Stimulated activated CD4-positive, alpha-beta T cell treated with anti-CD3 and anti-CD28 coated beads, Interleukin-12 subunit alpha, Interleukin-12 subunit beta, amount 100 ng/mL, for 24 hours (primary cell): ENCODE measurements around the gene KRTCAP3.
A peak's percentile ranks its signal among the peaks of the same experiment; 100 is the strongest.
"Not testable (repeated sequence)": the region's sequence is repeated elsewhere in the genome, so short reads cannot be mapped to it uniquely, and the experiment has no call there.

Source experiments
- DNase-seq, 2 experiments: peaks; one replicate each; pipeline ENCODE4 v3.0.0-alpha.2; 2020; ENCODE audit warnings: low read depth in 2 of 2

KRTCAP3 gene, protein sequence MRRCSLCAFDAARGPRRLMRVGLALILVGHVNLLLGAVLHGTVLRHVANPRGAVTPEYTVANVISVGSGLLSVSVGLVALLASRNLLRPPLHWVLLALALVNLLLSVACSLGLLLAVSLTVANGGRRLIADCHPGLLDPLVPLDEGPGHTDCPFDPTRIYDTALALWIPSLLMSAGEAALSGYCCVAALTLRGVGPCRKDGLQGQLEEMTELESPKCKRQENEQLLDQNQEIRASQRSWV

GRCh38 chr2:27441958-27442919 lies at the start of gene KRTCAP3:
TSS of gene KRTCAP3 (plus strand) at chr2:27442381. CDS start at chr2:27442413, 32 bp downstream.
- DNase-seq, result peak in 1 of 2 experiments; percentile 12

GRCh38 chr2:27393225-27393624 lies 49.0 kb upstream of the KRTCAP3 start:
- no peak for DNase-seq

- no peak for DNase-seq
These were observed 43.2 kb upstream of the KRTCAP3 start for GRCh38 chr2:27398962-27399361.

DNA sequence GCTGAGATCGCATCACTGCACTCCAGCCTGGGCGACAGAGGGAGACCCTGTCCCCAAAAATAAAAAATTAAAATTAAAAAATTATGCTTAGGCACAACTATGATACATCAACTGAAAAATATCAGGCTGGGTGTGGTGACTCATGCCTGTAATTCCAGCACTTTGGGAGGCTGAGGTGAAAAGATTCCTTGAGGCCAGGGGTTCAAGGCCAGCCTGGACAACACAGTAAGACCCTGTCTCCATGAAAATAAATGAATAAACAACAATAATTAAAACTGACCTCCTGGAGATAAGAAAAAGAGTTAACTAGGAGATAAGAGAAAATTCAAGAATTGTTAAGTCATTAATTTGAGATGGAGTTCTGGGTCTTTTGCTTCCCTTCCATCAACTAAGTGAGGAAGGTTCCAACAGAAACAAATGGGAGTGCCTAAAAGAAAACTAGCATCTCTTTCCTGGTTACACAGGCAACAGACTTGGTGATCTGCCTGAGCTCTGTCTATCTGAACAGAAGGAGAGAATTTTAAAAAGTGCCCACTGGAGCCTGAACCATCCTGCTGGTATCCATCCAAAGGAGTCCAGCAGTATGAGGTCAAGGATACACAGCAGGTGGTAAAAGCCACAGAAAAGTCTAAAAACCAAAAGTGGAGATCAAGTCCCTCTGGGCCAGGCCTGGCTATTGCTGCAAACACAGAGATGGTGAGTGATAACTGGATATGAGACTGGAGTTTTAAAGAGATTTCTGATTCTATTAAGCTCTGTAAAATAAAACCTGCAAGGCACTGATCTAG lies 41.6 kb upstream of the KRTCAP3 start:
- no peak for DNase-seq

- no peak for DNase-seq
These were observed 34.2 kb upstream of the KRTCAP3 start for GRCh38 chr2:27407798-27408491.

GRCh38 chr2:27408601-27409320 lies 33.4 kb upstream of the KRTCAP3 start:
- peak in 1 of 2 experiments; percentile 13 for DNase-seq

DNA sequence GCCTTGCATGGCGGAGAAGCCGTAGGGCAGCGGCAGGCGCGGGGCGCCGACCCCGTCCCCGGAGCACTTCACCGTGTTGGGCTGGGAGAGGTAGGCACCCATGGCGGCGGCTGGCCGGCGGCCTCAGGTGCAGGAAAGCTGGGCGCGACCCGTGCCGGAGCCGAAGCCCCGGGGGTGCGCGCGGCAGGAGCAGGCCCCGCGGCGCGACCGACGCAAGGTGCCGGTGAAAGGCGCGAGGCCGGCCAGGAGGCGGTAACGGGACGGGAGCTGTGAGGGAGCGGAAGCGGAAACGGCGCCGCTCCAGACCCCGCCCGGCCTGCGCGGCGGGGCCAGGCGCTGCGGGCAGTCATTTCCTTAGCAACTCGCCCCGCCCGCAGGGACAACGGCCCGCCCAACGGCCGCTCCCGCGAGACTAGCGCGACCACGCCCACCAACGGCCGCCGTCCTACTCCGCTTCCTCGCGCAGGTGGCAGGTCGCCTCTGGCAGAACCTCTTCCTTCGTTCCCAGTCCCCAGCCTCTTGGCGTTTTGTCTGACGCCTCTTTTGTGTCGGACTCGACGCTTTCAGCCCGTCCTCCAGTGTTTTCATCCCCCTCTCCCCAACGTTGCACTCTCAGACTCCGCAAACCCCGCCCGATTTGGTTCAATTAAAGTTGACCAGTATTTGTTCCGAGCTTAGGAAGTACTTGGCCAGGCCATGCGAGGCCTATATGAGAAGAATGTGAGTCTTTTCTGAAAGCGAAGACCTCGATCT lies 32.7 kb upstream of the KRTCAP3 start, which contains the start of gene PPM1G:
Gene PPM1G (minus strand): TSS at position 271 of the 753 bp plus-strand sequence. CDS start 169 bp downstream, at position 102.
- DNase-seq, result peak; percentile 94 to 97

- DNase-seq, result no peak
These were observed 29.6 kb upstream of the KRTCAP3 start for GRCh38 chr2:27412419-27413152.

DNA sequence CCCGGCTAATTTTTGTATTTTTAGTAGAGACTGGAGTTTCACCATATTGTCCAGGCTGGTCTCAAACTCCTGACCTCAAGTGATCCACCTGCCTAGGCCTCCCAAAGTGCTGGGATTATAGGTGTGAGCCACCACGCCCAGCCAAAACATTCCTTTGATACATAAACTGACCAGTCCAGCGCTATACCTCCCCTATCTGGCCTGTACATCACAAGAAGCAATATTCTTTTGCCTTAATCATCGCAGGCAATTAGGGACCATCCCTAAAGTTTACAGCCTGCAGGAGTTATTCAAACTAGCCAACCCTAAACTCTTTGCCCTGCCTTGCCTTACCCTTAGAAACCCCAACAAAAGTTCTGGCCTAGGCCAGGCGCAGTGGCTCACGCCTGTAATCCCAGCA lies 26.0 kb upstream of the KRTCAP3 start:
- no peak for DNase-seq

- no peak for DNase-seq
These were observed 21.2 kb upstream of the KRTCAP3 start for GRCh38 chr2:27420996-27421395.

DNA sequence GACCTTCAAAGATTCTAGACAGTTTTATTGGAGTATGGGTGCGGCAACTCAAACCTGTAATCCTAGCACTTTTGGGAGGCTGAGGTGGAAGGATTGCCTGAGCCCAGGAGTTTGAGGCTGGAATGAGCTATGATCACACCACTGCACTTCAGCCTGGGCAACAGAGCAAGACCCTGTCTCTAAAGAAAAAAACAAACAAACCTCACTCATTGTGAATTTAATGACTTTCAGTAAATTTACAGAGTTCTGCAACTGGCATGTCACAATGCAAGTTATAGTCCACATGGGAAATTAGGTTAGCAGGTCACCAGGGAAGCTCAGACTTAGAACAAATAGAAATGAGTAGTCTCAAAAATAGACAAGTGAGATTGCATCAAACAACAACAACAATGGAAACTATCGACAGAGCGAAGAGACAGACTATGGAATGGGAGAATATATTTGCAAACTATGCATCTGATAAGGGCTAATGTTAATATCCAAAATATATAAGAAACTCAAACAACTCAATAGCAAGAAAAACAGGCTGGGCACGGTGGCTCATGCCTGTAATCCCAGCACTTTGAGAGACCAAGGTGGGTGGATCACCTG lies 20.4 kb upstream of the KRTCAP3 start:
- DNase-seq, result no peak

- DNase-seq, result no peak
These were observed 19.2 kb upstream of the KRTCAP3 start for GRCh38 chr2:27422958-27423357.

GRCh38 chr2:27425039-27425438 lies 17.1 kb upstream of the KRTCAP3 start:
- DNase-seq, result not testable (repeated sequence)

DNA sequence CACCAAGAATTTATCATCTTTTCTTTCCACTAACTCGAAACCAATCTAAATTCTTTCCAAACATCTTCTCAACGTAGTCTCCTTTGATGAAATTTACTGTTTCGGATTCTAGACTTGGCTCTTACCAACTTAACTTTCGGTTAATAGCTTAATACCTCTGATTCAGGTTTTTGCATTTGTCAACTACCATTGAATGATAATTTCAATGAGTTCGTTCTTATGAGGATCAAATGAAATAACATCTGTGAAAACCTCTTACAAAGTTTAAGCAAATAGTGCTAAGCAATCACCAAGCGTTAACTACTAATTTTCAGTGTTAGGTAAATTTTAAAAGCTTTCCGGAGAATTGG lies 14.3 kb upstream of the KRTCAP3 start:
- DNase-seq, result no peak

DNA sequence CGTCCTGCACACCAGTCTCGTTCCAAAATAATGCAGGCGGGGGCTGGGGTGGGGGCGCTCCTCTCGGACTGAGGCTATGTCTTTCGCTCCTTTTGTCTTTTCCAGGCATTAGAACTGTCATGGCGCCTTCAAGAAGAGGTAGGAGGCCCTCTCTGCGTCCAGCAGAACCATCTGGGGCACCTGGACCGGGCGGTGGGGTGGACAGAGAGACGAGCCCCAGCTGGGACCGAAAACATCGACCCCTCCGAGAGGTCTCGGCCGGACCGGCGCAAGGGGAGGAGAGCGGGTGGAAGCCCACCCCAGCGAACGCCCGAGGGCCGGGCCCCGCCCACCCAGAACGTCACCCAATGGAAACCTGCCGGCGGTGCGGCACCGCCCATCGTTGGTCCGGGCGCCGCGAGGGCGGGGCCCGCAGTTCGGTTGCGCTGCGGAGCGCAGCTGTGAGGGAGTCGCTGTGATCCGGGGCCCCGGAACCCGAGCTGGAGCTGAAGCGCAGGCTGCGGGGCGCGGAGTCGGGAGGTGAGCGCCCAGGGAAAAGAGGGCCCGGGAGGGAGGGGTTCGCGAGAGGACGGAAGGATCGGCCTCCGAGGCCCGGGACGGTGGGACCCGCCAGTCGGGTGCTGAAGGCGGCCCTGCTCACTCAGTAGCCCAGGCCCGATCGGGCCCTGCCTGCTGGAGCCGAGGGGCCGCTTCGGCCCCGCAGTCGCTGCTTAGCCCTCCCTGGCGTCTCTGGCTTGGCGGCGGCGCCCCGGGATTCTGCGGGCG lies 13.8 kb upstream of the KRTCAP3 start, which contains the start of gene NRBP1:
Gene NRBP1 (plus strand): TSS at position 419 of the 765 bp plus-strand sequence. CDS start 4,643 bp downstream, outside the sequence.
- DNase-seq, result peak; percentile 80 to 91

- peak; percentile 48 to 68 for DNase-seq
These were observed 13.1 kb upstream of the KRTCAP3 start for GRCh38 chr2:27428978-27429541.

DNA sequence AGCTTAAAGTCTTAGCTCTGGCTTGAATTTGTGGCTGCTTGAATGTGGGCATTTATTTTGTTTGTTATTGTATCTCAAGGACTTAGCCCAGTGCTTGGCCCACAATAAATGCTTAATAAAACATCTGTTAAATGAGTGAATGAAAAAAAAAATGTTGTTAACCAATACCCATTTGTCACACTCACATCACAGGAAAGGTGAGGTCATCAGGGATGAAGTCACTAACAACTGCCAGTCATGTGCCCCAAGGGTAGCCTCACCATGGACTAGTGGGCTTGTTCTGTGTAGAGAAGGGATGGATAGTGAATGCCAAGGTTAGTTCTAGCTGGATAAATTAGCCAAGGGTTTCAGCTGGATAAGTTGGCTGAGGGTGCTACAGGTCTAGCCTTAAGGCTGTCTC lies 10.8 kb upstream of the KRTCAP3 start:
- no peak for DNase-seq

GRCh38 chr2:27435628-27436027 lies 6.6 kb upstream of the KRTCAP3 start:
- DNase-seq, result no peak
